ENCODE measurements around the gene CCNY.
"Not testable (repeated sequence)": the region's sequence is repeated elsewhere in the genome, so short reads cannot be mapped to it uniquely, and the experiment has no call there.

- not testable (repeated sequence) for TF ChIP-seq CTCF (IDR thresholded peaks at IDR 0.05); JUN (IDR thresholded peaks at IDR 0.05); RARB (CRISPR knock-in tag; IDR thresholded peaks at IDR 0.05); BCL3 (IDR thresholded peaks at IDR 0.05); EHMT2 (IDR thresholded peaks at IDR 0.05; ENCODE audit: low read depth)
- TF ChIP-seq, protein P1, sequence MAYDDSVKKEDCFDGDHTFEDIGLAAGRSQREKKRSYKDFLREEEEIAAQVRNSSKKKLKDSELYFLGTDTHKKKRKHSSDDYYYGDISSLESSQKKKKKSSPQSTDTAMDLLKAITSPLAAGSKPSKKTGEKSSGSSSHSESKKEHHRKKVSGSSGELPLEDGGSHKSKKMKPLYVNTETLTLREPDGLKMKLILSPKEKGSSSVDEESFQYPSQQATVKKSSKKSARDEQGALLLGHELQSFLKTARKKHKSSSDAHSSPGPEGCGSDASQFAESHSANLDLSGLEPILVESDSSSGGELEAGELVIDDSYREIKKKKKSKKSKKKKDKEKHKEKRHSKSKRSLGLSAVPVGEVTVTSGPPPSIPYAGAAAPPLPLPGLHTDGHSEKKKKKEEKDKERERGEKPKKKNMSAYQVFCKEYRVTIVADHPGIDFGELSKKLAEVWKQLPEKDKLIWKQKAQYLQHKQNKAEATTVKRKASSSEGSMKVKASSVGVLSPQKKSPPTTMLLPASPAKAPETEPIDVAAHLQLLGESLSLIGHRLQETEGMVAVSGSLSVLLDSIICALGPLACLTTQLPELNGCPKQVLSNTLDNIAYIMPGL (CRISPR knock-in tag; IDR thresholded peaks at IDR 0.05; ENCODE audit: borderline replicate concordance): not testable (repeated sequence)
Observed at GRCh38 chr10:35404077-35404476, 67.8 kb downstream of the CCNY start.
